Endometrial microvascular endothelial cells (primary cell): ENCODE measurements around the gene GRHL1. TPM values are rescaled to one million over a fixed set of nuclear protein-coding genes. Genes with fewer than 3 reads are reported as not detected.

Experiments used
- in situ Hi-C: cut with HindIII; loops from 2 replicates; pipeline ENCODE4 v1.10.0; 2017; ENCODE audit warnings: low sequenced_read_pairs, low pct_unique_long_range_greater_than_20kb; ENCODE audit errors: inconsistent ontology term
- total RNA-seq: library from RNA; depleted of rRNA; stranded (reverse); fragments of >200 nt; gene quantifications from one replicate; pipeline ENCODE4 v1.2.3, GENCODE V29; 2015; ENCODE audit errors: inconsistent ontology term

GRHL1 gene
- total RNA-seq, 1 donor from 2014 or later, result 3.2 TPM

DNA sequence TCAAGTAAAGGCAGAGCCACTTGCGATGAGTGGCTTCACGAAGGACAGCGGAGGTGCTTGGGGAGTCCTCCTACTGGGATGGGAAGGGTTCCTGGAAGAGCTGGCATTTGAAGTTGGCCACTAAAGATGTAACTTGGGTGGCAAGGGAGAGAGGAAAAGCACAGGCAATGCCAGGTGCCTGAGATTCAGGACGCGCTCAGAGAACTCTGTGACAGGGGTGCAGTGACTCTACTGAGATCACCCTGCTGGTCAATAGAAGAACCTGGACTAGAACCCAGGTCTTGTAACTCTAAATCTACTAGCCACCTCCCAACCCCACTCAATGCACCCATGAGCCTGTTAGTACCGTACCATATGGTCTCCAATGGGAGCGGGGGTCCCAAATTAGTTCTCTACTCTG is 5.4 kb upstream of the GRHL1 start:
- in situ Hi-C loops, result no loop called here

DNA sequence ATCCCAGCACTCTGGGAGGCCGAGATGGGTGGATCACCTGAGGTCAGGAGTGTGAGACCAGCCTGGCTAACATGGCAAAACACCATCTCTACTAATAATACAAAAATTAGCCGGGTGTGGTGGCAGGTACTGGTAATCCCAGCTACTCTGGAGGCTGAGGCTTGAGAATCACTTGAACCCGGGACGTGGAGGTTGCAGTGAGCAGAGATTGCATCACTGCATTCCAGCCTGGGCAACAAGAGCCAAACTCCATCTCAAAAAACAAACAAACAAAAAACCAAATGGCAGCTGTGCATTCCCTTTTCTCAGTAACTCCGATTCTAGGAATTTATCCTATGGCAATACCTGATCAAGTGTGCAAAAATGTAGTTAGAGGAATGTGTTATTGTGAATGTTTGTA is 4.7 kb upstream of the GRHL1 start:
- in situ Hi-C loops, result no loop called here

DNA sequence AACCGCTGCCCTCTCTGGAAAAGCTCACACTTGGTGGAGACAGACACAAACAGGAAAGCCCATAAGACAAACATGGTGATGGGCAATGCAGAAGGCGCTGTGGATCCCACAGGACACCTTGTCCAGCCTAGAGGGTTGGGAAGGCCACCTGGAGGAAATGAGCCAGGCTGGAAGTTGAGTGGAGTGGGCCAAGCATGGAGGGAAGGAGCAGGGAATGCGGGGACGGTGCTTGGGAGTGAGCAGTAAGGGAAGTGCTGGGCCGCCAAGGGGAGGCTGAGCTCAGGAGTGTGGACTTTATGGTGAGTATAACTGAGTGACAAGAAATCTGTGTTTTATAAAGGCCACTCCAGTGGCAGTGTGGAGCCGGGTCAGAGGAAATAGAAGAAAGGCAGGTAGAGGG is 2.8 kb upstream of the GRHL1 start:
- in situ Hi-C loops, result no loop called here

DNA sequence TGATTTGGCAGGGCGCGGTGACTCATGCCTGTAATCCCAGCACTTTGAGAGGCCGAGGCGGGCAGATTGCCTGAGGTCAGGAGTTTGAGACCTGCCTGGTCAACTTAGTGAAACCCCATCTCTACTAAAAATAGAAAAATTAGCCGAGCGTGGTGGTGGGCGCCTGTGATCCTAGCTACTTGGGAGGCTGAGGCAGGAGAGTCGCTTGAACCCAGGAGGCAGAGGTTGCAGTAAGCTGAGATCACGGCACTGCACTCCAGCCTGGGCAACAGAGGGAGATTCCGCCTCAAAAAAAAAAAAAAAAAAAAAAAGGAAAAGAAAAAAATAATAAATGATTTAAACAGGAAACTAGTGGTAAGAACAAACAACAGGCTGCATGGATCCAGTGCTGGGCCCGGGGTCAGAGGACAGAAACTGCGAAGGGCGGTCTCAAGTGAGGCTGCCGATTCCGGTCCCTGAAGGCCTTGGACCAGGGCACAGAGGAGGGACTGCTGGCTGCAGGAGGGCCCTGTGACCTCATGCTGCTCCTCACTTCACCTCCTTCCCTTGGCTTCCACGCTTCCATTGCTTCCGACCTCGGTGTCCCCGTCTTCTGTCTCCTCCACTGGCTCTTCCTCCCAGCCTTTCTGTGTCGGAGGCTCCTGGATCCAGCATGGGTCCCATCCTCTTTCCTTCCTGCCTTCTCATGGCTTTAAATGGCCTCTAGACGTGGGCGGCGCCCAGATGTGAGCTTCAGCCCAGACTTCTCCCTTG is 2.1 kb upstream of the GRHL1 start:
- in situ Hi-C loops, result no loop called here

DNA sequence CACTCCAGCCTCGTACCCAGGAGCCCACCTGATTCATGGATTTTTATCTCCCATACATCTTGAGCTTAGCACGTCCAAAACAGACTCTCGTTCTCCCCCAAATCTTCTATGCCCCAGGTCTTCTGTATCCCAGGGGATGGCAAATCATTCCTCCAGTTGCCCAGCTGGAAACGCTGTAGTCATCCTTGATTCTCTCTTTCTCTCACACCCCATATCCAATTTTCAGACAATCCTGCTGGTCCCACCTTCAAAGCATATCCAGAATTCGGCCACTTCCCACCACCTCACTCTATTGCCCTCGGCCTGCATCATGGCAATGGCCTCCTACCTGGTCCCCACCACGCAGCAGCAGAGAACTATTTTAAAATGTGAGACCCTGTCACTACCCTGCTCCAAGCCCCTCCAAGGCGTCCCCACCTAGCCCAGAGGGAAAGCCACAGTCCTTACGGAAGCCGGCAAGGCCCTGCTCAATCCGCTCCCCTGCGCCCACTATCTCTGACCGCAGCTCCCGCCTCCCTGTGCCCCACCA is 1.4 kb upstream of the GRHL1 start:
- in situ Hi-C loops, result loop anchor here (25.0 kb wide), 1 partner anchor 162 kb away; the partner anchor contains the start of gene RRM2

DNA sequence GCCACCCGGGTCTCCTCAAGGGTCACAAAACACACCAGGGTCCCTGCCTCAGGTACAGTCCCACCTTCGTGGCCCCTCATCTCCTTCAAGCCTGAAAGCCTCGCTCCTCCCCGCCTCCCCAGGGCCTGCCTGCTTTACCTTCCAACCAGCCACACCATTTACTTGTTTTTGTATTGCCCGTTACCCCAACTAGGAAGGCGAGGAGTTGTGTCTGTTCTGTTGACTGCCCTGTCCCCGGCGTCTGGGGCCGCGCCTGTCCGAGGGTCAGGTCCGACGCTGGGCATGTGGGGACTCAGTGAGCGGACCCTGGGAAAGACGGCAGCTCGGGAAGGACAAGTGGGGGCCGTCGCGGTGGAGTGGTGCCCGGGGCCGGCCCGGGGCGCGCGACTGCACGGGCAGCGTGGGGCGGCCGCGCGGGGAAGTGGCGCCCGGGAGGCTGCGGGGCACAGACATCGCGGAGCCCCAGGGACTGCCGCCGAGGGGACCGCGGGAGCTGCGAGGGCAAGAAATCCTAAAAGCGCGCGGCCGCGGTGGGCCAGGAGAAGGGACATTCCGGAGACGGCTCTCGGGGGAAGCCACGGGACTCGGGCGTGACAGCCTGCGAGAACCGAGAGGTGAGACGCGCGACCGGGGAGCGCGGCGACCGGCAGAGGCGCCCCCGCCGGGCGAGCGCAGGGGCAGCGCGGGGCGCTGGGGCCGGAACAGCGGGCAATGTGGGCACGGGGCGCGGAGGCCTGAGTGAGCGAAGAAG is 797 bp upstream of the GRHL1 start:
- in situ Hi-C loops, result loop anchor here (25.0 kb wide), 1 partner anchor 162 kb away; the partner anchor contains the start of gene RRM2

DNA sequence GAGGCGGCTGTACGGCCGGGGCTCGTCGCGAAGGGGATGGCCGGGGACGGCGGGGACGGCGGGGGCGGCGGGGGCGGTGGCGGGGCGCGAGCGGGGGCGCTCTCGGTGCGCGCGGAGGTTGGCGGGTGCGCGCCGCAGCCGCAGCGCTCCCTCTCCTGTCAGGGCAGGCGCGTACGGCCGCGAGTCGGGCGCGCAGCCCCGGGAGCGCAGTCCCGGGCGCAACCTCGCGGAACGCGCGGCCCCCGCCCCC is 296 bp upstream of the GRHL1 start:
- in situ Hi-C loops, result loop anchor here (25.0 kb wide), 1 partner anchor 161 kb away; the partner anchor contains the start of gene RRM2

DNA sequence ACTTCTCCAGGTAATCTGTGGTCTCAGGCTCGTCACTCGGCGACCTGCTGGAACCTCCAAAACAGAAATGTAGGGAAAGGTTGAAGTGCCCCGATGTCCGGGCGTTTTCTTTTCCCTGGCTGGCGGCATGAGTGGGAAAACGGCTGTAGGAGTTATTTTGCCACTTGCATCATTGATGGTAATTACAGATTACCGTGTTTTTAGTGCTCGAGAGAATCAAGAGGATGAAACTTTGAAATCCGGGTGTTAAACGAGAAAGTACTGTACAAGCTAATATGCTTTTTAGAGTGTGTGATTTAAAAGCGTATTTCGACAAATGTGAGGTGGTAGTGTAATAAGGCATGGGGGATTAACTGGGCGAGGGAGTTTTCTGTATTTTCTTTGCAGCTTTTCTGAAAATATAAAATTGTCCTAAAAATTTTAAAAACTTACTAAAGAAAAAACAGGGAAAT is 819 bp downstream of the GRHL1 start:
- in situ Hi-C loops, result loop anchor here (25.0 kb wide), 1 partner anchor 160 kb away; the partner anchor contains the start of gene RRM2

- in situ Hi-C loops, result loop anchor here (25.0 kb wide), 1 partner anchor 159 kb away; the partner anchor contains the start of gene RRM2
These were observed 1.5 kb downstream of the GRHL1 start for GRCh38 chr2:9952856-9953503.

DNA sequence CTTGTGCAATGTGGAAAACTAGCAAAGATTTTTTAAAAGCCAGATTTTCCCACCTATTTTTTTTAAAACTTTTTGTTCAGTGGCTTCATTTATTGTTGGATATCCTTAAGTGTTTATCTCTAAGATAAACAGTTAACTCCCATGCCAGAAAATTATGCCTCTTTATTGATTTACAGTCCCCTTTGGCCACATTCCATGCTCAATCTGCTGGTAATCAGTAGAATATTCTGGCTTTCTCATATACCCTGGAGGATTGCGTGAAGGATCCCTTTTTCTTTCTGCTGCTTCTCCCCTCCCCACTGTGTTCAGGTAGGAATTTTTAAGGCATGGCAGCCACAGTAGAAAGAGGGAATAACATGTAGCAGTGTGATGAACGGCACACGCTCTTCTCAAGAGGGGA is 2.6 kb downstream of the GRHL1 start:
- in situ Hi-C loops, result loop anchor here (25.0 kb wide), 1 partner anchor 158 kb away; the partner anchor contains the start of gene RRM2

DNA sequence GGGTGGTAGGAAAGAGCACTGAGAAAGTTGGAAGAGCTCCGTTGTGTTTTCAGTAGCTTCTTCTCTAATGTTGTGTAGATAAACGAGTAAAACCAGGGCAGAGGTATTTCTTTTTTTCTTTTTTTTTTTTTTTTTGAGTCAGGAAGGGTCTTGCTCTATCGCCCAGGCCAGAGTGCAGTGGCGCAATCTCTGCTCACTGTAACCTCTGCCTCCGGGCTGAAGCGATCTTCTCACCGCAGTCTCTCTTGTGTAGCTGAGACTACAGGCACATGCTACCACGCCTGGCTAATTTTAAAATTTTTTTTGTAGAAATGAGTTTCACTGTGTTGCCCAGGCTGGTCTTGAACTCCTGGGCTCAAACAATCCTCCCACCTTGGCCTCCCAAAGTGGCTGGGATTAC is 6.6 kb downstream of the GRHL1 start:
- in situ Hi-C loops, result loop anchor here (25.0 kb wide), 1 partner anchor 154 kb away; the partner anchor contains the start of gene RRM2

- in situ Hi-C loops, result loop anchor here (25.0 kb wide), 1 partner anchor 153 kb away; the partner anchor contains the start of gene RRM2
These were observed 7.8 kb downstream of the GRHL1 start for GRCh38 chr2:9959262-9959661.

GRCh38 chr2:9961013-9961412 is 9.5 kb downstream of the GRHL1 start:
- in situ Hi-C loops, result loop anchor here (25.0 kb wide), 1 partner anchor 151 kb away; the partner anchor contains the start of gene RRM2

DNA sequence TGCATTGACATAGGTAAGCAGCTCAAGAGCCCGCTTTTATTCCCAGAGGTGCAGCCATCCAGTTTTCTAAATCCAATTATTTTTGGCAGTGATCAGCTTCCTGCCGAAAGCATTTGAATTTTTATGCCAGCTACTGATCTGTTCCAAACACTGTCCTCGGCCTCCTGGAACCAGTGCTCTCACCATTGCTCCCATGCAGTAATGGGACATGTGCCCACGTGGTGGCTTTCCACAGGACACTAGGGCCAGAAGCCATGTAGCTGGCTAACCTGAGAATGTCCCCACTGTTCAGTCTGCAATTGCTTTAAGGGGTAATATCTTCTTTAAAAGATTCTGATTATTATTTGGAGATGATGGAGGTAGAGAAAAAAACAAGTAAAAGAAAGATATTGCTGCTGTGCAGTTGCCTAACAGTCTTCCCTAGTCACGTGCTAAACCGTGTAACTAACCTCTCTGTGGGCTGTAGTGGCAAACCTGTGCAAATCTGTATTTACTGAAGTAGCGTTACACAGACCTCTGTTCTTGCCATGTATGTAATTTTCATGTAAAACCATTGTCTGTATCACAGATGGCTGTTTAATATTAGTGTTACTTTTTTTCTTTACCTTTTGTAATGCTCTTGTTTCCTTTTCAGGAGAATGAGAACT is 13.0 kb downstream of the GRHL1 start:
- in situ Hi-C loops, result loop anchor here (25.0 kb wide), 1 partner anchor 148 kb away; the partner anchor contains the start of gene RRM2

DNA sequence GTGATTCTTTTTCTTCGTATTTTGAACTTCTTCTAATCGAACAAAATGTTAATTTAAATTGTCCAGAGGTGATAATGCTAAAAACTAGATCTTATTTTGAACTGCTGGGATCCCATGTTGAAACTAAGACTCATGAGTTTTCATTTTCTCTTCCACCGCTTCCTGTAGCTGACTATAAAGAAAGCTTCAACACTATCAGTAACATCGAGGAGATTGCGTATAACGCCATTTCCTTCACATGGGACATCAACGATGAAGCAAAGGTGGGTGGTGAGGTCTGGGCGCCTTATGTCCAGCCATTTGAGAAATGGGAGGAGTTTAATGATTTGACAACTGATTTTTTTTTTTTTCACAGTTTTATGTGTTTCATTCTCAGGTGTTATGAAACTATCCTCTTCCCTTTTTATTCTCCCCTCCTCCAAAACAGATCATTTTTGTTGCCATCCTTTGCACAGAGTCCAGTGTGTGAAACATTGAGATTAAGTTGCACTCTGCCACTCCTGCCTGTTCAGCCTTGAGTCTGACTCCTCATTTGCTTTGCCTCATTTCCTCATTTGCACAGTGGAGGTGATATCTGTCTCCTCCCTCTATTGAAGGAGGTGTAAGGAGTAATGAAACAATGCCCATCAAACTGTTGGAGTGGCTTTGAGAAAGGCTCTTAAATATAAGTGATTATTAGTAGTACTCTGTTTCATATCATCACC is 13.8 kb downstream of the GRHL1 start:
- in situ Hi-C loops, result loop anchor here (25.0 kb wide), 1 partner anchor 147 kb away; the partner anchor contains the start of gene RRM2

DNA sequence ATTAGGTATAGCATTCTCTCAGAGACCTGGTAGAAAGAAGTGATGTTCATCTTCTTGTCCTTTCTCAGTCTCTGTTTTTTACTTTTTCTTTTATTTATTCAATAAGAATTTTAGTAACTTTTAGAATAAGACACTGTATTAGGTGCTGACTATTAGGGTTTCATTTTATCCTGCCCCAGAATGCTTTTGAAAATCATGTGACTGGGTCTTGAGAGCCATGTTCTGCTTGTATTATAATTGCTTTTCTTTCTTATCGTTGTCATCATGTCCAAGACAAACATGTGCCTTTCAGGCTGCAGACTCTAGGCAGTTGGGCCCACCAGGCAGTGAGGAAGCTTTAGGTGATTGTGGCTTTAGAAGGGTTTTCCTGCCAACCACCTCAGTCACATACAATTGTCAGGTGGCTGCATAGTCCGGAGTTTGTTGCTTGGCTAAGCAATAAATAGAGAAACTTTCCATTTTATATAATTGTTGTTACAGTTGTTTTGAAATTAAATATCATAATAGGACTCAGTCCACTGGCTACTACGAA is 15.1 kb downstream of the GRHL1 start:
- in situ Hi-C loops, result loop anchor here (25.0 kb wide), 1 partner anchor 146 kb away; the partner anchor contains the start of gene RRM2

DNA sequence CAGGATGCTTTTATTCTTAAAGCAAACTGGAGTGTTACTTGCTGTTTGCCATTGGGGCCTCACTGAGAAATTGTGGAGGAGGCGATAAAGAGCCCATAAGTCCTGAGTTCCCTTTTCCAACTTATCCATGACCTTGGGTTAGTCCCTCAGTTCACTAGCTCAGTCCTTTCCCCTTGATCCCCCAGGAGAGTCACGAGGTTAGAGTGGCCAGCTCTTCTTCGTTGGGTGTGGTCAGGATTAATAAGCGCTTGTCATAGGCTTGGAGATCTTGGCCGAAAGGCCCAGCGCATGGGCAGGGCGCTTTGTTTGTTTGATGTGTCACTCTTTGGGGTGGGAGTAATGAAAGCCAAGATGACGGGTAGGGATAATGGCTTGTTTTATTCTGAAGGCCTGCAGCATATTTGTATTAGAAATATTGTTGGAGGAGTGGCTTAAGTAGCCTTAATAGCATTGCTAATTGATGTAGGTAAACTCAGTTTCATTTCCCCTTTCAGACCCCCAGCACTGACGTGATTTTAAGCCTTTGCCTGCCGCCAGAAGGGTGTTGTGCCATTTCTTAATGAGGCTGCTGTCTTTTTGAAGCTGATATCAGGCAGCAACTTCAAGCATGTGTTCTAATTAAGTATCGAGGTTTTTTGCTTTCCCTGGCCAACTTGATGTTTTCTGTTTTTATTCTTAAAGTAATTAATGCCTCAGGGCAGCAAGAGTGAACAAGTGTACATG is 15.7 kb downstream of the GRHL1 start:
- in situ Hi-C loops, result loop anchor here (25.0 kb wide), 1 partner anchor 145 kb away; the partner anchor contains the start of gene RRM2
